ENCODE measurements around the gene GGACT.
A peak's percentile ranks its signal among the peaks of the same experiment; 100 is the strongest.
"Not testable (repeated sequence)": the region's sequence is repeated elsewhere in the genome, so short reads cannot be mapped to it uniquely, and the experiment has no call there.

The GGACT gene

GRCh38 chr13:100588331-100589177, at the start of gene GGACT:
Gene GGACT, minus strand, starts transcription at chr13:100588789. Its CDS starts 56,198 bp downstream, at chr13:100532591.
- DNase-seq, result peak; percentile 83

GRCh38 chr13:100637796-100638195, 49.2 kb upstream of the GGACT start:
- no peak for DNase-seq

- no peak for DNase-seq
These were observed 48.8 kb upstream of the GGACT start for GRCh38 chr13:100637380-100637779.

GRCh38 chr13:100636441-100636840, 47.9 kb upstream of the GGACT start:
- DNase-seq, result no peak

- DNase-seq, result no peak
These were observed 47.4 kb upstream of the GGACT start for GRCh38 chr13:100636004-100636403.

GRCh38 chr13:100634696-100635095, 46.1 kb upstream of the GGACT start:
- DNase-seq, result no peak

GRCh38 chr13:100633461-100633860, 44.9 kb upstream of the GGACT start:
- DNase-seq, result no peak

GRCh38 chr13:100630555-100630954, 42.0 kb upstream of the GGACT start:
- DNase-seq, result no peak

- no peak for DNase-seq
These were observed 38.5 kb upstream of the GGACT start for GRCh38 chr13:100627120-100627519.

GRCh38 chr13:100625447-100625846, 36.9 kb upstream of the GGACT start:
- no peak for DNase-seq

GRCh38 chr13:100620792-100621191, 32.2 kb upstream of the GGACT start:
- no peak for DNase-seq

GRCh38 chr13:100619940-100620339, 31.4 kb upstream of the GGACT start:
- no peak for DNase-seq

GRCh38 chr13:100618897-100619296, 30.3 kb upstream of the GGACT start:
- DNase-seq, result not testable (repeated sequence)

- no peak for DNase-seq
These were observed 24.4 kb upstream of the GGACT start for GRCh38 chr13:100613031-100613430.

- DNase-seq, result peak; percentile 19
These were observed 23.3 kb upstream of the GGACT start for GRCh38 chr13:100611678-100612492.

- DNase-seq, result no peak
These were observed 22.1 kb upstream of the GGACT start for GRCh38 chr13:100610391-100611347.

- DNase-seq, result peak; percentile 27
These were observed 20.3 kb upstream of the GGACT start for GRCh38 chr13:100608906-100609305.

- DNase-seq, result no peak
These were observed 19.9 kb upstream of the GGACT start for GRCh38 chr13:100608489-100608888.

GRCh38 chr13:100604918-100605710, 16.5 kb upstream of the GGACT start:
- no peak for DNase-seq

GRCh38 chr13:100602493-100603111, 14.0 kb upstream of the GGACT start:
- no peak for DNase-seq

- no peak for DNase-seq
These were observed 13.1 kb upstream of the GGACT start for GRCh38 chr13:100601716-100602115.
